Endothelial cell of hepatic sinusoid (primary cell): Measurements from ENCODE around the gene ANKUB1.
"Not testable (repeated sequence)": the region's sequence is repeated elsewhere in the genome, so short reads cannot be mapped to it uniquely, and the experiment has no call there.

ENCODE experiments used
- in situ Hi-C: cut with HindIII; loops from 2 replicates; pipeline ENCODE4 v1.10.0; 2017; ENCODE audit warnings: low sequenced_read_pairs

ANKUB1 gene, protein sequence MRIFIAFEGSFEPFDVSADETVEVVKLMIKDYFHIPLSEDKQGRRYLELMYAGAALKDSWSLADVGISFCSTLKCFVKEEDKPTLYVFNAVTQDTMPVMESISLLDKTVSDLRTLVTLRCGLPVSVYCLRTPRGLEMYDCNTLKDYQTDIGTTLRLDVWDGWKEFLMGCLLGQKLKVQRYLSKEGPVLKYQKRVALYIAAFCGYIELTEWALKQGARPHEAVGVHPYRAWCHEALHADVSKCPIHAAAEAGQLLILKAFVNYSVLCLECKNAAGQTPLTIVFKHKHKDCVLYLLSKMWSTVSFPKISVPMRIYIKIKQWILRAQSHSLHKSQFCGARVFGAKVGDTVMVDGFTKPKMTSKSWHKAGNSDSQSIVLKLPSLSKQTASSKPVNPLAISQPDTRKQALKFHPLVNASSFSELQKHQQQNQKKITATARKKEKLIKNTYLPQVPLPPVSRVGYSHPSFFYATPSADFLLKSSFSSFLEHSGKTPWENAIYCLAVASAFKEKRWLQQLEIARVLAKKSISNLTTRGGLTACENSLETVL

DNA sequence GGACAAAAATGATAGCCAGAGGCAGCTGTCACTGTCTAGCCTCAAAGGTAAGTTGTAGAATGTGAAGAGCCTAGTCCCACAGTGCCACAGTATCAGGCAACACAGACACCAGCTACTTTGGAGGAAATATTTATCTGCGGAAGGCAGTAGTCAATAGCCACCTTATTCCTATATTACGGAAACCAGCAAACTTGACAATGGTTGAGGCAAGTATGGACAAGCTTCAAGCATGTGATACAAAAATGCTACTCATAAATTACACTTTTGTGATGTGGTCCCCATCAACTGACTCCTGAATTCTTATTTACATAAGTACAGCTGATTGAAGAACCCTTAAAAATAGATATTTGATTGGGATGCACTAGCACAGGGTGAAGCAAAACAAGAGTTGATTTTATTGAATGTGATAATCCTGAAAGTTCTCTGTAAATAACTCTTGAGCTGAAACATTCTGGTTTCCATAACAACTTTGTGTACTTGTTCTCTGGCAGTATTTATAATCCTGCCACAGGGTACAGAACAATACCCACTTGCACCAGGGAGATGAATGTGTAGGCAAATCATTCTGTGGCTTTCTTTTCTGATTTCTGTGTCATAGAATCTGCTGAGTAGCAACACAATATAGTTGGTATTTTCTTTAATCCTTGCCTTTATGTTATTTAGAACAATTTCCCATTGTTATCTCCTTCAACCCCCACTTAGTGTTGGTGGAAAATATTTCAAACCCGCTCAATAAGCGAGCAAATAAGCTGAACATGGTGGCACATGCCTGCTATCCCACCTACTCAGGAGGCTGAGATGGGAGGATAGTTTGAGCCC is at the start of gene ANKUB1:
Gene ANKUB1 (minus strand): TSS at position 103 of the 819 bp plus-strand sequence. CDS start 188 bp downstream, outside the sequence.
- in situ Hi-C loops, result no loop called here

DNA sequence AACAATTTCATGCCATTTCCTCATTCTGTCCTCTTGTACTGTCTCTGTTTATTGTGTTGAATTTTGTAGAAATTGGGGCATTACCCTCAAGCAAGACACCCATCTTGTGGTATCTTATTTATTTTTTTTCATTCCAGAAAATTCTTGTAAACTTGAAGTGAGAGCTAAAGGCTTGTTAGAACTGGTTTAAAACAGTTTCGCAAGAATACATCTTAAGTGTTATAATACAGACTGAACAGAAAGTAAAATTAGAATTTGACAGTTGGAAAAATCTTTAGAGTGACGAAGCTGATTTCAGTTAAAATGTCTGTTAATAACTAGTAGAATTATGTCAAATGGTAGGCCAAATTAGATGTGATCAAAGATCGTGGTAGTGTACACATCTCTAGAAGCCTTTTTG is 47.5 kb upstream of the ANKUB1 start:
- in situ Hi-C loops, result loop anchor here (5.0 kb wide), 1 partner anchor 62 kb away; no protein-coding TSS in a partner anchor

DNA sequence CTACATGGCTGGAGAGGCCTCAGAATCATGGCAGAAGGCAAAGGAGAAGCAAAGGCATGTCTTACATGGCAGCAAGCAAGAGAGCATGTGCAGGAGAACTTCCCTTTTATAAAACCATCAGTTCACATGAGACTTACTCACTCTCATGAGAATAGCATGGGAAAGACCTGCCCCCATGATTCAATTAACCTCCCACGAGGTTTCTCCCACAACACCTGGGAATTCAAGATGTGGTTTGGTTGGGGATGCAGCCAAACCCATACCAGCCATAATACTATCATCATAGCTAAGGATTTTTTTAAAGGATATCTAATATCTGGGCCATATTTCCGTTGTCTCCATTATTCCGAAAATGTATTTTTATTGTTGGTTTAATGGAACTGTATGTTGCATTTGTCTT is 47.1 kb upstream of the ANKUB1 start:
- in situ Hi-C loops, result not testable (repeated sequence)

DNA sequence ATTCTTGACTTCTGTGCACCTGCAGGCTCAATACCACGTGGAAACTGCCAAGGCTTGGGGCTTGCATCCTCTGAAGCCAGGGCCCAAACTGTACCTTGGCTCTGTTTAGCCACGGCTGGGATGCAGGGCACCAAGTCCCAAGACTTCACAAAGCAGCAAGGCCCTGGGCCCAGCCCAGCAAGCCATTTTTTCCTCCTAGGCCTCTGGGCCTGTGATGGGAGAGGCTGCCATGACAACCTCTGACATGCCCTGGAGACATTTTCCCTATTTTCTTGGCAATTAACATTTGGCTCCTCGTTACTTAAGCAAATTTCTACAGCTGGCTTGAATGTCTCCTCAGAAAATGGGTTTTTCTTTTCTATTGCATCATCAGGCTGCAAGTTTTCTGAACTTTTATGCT is 46.1 kb upstream of the ANKUB1 start:
- in situ Hi-C loops, result not testable (repeated sequence)

DNA sequence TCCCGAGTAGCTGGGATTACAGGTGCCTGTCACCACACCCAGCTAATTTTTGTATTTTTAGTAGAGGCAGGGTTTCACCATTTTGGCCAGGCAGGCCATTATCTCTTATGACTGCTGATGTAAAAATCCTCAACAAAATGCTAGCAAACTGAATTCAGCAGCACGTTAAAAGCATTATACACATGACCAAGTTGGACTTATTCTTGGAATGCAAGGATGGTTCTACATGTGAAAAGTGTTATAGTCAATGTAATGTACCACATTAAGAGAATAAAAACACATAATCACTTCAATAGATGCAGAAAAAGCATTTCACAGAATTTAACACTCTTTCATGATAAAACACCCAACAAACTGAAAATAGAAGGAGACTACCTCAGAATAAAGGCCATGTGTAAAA is 40.9 kb upstream of the ANKUB1 start:
- in situ Hi-C loops, result no loop called here

DNA sequence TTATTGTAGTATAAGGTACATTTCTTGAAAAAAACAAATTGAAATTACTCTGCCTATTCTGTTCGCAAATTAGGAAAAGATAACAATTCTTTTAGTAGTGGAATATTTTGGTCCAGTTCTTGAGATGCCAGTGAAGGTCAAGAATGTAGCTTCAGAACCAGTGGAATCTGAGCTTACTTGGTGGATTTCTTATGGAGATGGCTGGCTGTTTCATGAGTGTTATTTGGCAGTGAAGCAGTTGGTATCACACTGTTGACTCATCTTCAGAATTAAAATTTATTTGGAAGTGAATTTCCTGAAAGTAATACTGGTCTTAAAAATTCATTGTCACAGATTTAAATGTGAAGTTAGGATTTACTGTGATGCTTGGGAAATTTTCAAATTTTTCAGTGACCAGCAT is 39.7 kb upstream of the ANKUB1 start:
- in situ Hi-C loops, result no loop called here

DNA sequence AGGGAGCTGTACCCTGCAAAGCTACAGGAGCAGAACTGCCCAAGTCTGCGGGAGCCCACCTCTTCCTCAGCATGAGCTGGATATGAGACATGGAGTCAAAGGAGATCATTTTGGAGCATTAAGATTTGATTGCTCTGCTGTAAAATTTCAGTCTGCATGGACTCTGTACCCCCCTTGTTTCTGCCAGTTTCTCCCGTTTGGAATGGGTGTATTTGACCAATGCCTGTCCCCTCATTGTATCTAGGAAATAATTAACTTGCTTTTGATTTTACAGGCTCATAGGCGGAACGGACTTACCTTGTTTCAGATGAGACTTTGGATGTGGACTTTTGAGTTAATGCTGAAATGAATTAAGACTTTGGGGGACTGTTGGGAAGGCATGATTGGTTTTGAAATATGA is 39.0 kb upstream of the ANKUB1 start:
- in situ Hi-C loops, result no loop called here

DNA sequence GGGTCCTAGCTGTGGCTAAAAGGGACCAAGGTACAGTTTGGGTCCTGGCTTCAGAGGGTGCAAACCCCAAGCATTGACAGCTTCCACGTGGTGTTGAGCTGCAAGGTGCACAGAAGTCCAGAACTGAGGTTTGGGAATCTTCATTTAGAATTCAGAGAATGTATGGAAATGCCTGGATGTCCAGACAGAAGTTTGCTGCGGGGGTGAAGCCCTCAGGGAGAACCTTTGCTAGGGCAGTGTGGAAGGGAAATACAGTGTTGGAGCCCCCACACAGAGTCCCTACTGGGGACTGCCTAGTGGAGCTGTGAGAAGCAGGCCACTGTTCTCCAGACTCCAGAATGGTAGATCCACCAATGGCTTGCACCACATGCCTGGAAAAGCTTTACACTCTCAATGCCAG is 38.5 kb upstream of the ANKUB1 start:
- in situ Hi-C loops, result no loop called here

DNA sequence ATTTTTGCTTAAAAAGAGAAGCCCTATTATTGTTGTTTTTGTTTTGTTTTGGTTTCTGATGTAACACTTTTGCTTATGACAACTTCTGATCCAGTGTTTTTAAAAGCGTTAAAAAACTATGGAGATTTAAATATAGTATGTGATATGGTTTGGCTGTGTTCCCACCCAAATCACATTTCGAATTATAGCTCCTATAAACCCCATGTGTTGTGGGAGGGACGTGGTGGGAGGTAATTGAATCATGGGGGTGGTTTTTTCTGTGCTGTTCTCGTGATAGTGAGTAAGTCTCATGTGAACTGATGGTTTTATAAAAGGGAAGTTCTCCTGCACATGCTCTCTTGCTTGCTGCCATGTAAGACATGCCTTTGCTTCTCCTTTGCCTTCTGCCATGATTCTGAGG is 37.3 kb upstream of the ANKUB1 start:
- in situ Hi-C loops, result not testable (repeated sequence)

DNA sequence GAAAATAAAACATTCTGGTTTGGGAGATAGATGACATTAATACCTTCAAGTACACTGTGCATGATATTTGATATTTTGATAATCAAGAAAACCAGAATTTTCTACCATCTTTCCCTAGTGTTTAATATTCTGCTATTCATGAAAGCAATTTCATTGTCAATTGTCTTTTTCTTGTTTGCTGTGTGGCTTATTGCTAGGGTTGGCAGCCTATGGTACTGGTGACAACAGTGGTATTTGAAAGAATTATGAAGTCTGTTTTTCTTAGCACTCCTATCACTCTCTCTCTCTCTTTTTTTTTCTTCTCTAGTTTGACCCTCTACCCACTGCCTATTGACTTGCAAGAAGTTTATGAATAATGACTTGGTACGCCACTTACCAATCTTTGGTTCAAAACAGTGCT is 36.0 kb upstream of the ANKUB1 start:
- in situ Hi-C loops, result no loop called here

DNA sequence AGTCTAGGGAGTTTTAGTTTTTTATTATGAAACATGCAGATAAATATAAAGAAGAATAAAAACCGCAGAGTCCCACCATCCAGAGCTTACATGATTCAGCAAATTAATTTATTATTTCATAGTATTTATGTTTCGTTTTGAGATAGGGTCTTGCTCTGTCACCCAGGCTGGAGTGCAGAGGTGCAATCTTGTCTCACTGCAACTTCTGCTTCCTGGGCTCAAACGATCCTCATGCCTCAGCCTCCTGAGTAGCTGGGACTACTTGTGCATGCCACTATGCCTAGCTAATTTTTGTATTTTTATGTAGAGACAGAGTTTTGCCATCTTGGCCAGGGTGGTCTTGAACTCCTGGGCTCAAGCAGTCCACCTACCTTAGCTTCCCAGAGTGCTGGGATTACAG is 34.3 kb upstream of the ANKUB1 start:
- in situ Hi-C loops, result no loop called here

DNA sequence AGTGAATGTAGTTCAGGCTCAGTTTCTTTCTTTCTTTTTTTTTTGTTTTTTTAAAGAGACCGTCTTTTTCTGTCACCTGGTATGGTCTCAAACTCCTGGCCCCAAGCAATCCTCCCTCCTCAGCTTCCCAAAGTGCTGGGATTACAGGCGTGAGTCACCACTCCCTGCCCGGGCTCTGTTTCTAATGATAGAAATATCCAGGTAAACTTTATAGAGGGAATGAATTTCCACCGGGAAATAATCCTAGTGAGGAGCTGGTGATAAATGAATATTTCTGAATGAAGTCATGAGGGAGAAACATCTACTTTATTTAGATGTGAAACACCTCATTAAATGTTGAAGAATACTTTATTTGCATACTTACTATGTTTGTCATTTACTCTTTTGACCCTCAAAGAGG is 27.8 kb upstream of the ANKUB1 start:
- in situ Hi-C loops, result no loop called here

DNA sequence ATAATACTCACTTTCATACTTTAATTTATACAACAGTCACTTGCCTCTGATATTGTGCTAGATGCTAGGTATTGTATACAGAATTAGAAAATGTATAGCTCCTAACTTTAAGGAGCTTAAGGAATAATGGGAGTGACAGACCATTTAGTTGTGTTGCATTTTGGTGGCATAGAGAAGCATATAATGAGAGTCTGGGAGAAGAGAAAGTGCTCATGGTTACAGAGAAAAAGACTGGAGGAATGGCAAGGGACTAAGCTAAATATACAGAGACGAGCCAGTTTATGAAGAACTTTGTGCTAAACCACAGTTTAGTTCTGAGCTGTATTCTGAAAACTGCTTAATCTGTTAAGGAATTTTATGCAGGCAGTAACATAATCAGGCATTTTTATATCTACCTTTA is 27.1 kb upstream of the ANKUB1 start:
- in situ Hi-C loops, result no loop called here

DNA sequence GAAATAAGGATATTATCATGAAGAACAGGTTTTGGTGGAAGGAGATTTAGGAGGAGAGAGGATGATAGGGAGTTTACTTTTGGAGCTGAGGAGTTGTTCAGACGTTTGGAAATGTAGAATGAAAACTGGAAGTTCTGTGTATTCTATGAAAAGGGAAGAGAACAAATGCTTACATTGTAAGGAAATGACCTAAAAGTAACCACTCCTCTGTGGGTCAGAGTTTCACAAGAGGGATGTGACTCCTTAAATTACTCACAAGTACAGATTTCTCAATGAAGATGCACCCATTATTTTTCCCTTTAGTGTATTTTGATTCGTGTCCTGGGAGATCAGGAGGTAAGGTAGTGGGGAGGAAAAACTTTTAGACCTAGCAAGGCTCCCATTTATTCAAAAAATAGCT is 24.6 kb upstream of the ANKUB1 start:
- in situ Hi-C loops, result no loop called here

DNA sequence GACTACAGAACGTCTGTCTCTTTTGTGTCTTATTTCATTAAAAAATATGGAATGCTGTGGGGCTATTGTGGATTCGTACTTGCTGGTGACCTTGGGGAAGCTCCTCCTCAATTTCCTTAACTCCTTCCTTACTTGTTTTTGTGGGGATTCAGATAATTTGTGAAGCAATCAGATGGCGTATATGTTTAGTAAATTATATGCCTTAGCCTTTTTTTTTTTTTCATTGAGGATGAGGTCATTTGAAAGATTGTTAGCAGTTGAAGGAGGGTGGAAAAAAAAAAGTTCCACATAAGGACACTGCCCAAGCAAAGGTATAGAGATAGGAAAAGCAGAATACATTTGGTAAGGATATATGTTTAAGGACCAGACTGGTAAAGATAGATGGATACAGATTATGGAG is 24.0 kb upstream of the ANKUB1 start:
- in situ Hi-C loops, result no loop called here

DNA sequence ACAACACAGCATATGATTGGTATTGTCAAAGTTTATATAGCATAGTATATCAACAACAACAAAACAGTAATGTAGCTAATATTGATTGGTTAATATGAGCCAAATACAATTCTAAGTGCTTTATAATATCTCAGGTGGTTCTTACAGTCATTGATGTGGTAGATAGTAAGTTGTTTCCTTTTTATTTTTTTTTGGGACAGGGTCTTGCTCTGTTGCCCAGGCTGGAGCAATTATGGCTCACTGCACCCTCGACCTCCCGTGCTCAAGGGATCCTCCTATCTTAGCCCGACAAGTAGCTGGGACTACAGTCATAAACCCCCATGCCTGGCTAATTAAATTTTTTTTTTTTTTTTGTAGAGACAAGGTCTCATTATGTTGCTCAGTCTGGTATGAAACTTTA is 23.4 kb upstream of the ANKUB1 start:
- in situ Hi-C loops, result no loop called here

DNA sequence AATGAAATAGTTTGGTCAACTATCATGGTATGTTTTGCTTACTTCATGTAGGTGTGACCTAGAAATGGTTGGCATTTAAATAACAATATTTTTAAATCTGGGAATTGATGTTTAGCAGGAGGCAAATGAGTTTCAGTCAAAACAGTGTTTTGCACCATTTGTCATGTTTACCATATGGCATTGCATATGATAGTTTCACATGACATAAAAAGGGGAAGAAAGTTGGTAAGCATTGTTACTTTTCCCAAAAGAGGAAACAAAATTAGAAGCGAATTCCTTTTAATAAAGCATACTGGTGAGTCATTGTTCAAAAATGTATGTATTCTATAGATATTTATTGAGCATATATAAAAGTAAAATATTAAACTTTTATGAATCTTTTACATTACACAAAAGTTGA is 23.0 kb upstream of the ANKUB1 start:
- in situ Hi-C loops, result no loop called here

DNA sequence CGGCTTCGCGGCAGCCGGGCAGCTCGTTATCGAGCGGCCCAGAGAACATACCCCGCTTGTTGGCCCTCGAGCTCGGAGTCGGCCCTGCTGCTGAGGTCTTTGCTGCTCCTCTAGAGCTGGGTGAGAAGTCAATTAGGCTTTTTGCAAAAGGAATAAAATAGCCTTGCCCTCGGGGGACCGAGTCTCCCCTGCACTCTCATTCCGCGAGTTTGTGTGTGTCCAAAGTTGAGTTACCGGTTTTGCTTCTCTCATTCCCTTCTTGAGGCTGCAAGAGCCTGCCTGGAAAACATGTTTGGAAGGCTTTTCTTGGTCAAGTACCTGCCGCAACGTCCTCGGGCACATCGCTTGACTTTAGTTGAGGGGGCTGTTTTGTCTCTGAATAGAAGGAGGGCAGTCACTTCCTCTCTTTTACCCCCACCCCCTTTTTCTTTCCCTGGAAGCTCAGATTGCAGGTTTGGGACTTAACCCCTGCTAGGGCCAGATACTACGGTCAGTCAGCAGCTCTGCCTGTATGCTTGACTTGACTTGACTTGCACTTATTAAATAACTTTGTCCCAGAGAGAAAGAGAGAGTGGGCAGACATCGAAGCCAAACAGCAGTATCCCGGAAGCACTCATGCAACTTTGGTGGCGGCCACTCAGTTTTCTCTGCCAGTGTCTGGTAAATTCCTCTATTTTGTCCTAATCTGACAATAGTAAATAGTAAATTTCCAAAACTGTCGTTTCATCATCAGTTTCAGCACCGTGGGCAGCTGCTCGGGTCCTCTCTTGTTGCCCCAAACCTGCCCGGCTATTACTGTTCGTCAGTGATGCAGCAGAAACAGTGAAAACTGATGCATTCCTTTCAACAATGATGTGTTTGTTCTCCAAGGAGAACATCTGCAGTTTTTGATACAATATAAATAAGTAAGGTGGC is 21.3 kb upstream of the ANKUB1 start:
- in situ Hi-C loops, result no loop called here

DNA sequence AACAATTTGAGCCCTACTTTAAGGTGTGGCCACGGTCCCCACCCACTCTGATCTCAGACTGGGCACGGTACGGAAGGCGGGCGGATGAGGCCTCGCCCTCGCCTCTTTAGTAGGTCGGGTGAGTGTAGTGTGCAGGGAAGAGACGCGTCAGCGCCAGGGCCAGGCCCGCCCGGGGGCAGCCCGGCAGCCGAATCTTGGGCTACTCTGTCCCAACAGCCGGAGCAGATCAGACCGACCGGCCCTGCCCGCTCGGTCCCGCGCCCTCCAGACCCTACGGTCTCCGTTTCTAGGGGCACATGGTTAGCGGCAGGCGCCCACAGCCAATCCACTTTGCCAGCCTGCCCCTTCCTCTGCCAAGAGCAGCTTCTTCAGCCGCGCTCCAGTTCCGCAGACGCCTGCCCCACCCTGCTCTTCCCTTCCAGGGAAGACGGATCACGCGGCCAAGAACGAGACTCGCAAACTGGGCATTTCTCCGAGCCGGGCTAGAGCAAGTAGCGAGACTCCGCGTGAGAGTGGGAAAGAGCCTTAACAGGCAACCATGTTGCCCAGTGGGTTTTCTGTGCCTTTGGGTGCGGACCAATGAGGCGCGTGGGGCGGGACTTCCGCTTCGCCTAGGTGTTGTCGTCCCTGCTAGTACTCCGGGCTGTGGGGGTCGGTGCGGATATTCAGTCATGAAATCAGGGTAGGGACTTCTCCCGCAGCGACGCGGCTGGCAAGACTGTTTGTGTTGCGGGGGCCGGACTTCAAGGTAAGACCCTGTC is 20.4 kb upstream of the ANKUB1 start, which contains the start of gene RNF13:
Gene RNF13 (plus strand): TSS at position 610 of the 761 bp plus-strand sequence. CDS start 32,812 bp downstream, outside the sequence.
- in situ Hi-C loops, result no loop called here

DNA sequence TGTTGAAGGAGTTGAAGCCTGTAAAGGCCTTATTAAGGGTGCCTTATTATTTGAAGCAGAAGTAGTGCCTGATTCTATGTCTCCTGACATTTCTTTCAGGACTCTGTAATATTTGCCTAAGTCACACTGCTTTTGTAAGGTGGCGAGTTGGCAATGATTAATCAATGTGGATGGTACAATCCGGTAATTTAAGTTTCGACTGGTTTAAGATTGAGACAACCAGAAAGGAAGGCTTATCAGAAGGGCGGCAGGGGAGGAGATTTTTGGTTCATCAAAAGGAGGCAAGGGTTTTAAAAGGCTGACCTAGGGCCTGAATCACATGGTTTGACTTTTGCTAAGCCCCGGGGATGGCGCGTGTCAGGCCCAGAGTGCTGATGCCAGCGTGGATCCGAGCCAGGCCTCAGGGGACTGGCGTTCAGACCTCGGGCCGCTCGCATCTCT is 19.8 kb upstream of the ANKUB1 start:
- in situ Hi-C loops, result no loop called here
